AG09309 (cell line): ENCODE measurements around the gene VWA3B.
"Not testable (repeated sequence)": the region's sequence is repeated elsewhere in the genome, so short reads cannot be mapped to it uniquely, and the experiment has no call there.

Experiments
- DNase-seq: peaks from one replicate; pipeline ENCODE4 v3.0.0-alpha.2; 2010; ENCODE audit warnings: low read depth
- H3K4me3 ChIP-seq: 2 replicates; pipeline ENCODE4 v1.5.1; 2011; ENCODE audit warnings: mild to moderate bottlenecking, low read depth, low read length, moderate library complexity; ENCODE audit not compliant: control insufficient read depth
- CTCF ChIP-seq: IDR thresholded peaks from 2 replicates; pipeline ENCODE4 v1.5.1; 2011; ENCODE audit warnings: mild to moderate bottlenecking, low read depth, low read length, inconsistent platforms; ENCODE audit not compliant: insufficient read depth, control insufficient read depth; ENCODE audit errors: missing control alignments

The VWA3B gene

GRCh38 chr2:98093146-98093545 lies 6.2 kb downstream of the VWA3B start:
- no peak for DNase-seq
- no peak for TF ChIP-seq CTCF
- no peak overlapping the region for H3K4me3 ChIP-seq

GRCh38 chr2:98093611-98094010 lies 6.6 kb downstream of the VWA3B start:
- no peak for DNase-seq
- TF ChIP-seq CTCF: no peak

GRCh38 chr2:98099939-98100743 lies 13.2 kb downstream of the VWA3B start:
- DNase-seq: no peak
- TF ChIP-seq CTCF: no peak
- no peak overlapping the region for H3K4me3 ChIP-seq

More at GRCh38 chr2:98093611-98094010, 6.6 kb downstream of the VWA3B start:
- H3K4me3 ChIP-seq: no peak overlapping the region

- not testable (repeated sequence) for H3K4me3 ChIP-seq, DNase-seq
Observed at GRCh38 chr2:98102315-98102714, 15.3 kb downstream of the VWA3B start.

GRCh38 chr2:98102878-98103277 lies 15.9 kb downstream of the VWA3B start:
- H3K4me3 ChIP-seq: no peak overlapping the region
- DNase-seq: no peak
- no peak for TF ChIP-seq CTCF

GRCh38 chr2:98108110-98108509 lies 21.1 kb downstream of the VWA3B start:
- TF ChIP-seq CTCF: no peak
- no peak overlapping the region for H3K4me3 ChIP-seq
- no peak for DNase-seq

GRCh38 chr2:98110741-98111140 lies 23.8 kb downstream of the VWA3B start:
- TF ChIP-seq CTCF: no peak
- no peak for DNase-seq
- no peak overlapping the region for H3K4me3 ChIP-seq
